GM21529 (cell line): ENCODE results near the gene PARD3.

ENCODE experiments used
- ATAC-seq: cut with Tn5 transposase; IDR thresholded peaks from one replicate; pipeline ENCODE4 v1.9.1; 2021; ENCODE audit not compliant: unreplicated experiment

The PARD3 gene

GRCh38 chr10:34206078-34206934 is 608.8 kb downstream of the PARD3 start:
- no peak for ATAC-seq

GRCh38 chr10:34205452-34205851 is 609.6 kb downstream of the PARD3 start:
- ATAC-seq, result no peak

GRCh38 chr10:34203966-34204630 is 611.0 kb downstream of the PARD3 start:
- no peak for ATAC-seq

- ATAC-seq, result no peak
These were observed 614.7 kb downstream of the PARD3 start for GRCh38 chr10:34200355-34200901.

- ATAC-seq, result no peak
These were observed 616.1 kb downstream of the PARD3 start for GRCh38 chr10:34198953-34199352.

GRCh38 chr10:34196058-34196433 is 619.0 kb downstream of the PARD3 start:
- ATAC-seq, result no peak

GRCh38 chr10:34195364-34196057 is 619.6 kb downstream of the PARD3 start:
- no peak for ATAC-seq

- no peak for ATAC-seq
These were observed 621.0 kb downstream of the PARD3 start for GRCh38 chr10:34193931-34194626.

GRCh38 chr10:34192646-34193045 is 622.5 kb downstream of the PARD3 start:
- no peak for ATAC-seq

GRCh38 chr10:34191406-34191805 is 623.7 kb downstream of the PARD3 start:
- ATAC-seq, result no peak

- no peak for ATAC-seq
These were observed 624.5 kb downstream of the PARD3 start for GRCh38 chr10:34190580-34190979.

GRCh38 chr10:34189830-34190229 is 625.3 kb downstream of the PARD3 start:
- ATAC-seq, result no peak

GRCh38 chr10:34188221-34188620 is 626.9 kb downstream of the PARD3 start:
- ATAC-seq, result no peak

- no peak for ATAC-seq
These were observed 627.9 kb downstream of the PARD3 start for GRCh38 chr10:34187201-34187600.

- ATAC-seq, result no peak
These were observed 628.4 kb downstream of the PARD3 start for GRCh38 chr10:34186745-34187144.

- ATAC-seq, result no peak
These were observed 629.1 kb downstream of the PARD3 start for GRCh38 chr10:34185998-34186397.

GRCh38 chr10:34184939-34185386 is 630.1 kb downstream of the PARD3 start:
- ATAC-seq, result no peak

GRCh38 chr10:34184397-34184796 is 630.7 kb downstream of the PARD3 start:
- no peak for ATAC-seq

- no peak for ATAC-seq
These were observed 631.9 kb downstream of the PARD3 start for GRCh38 chr10:34183016-34183796.
